HG02973 (cell line): ENCODE measurements around the gene PGA3.
"Not testable (repeated sequence)": the region's sequence is repeated elsewhere in the genome, so short reads cannot be mapped to it uniquely, and the experiment has no call there.

Experiments used
- ATAC-seq: cut with Tn5 transposase; IDR thresholded peaks from one replicate; pipeline ENCODE4 v1.9.1; 2021; ENCODE audit warnings: moderate library complexity; ENCODE audit not compliant: unreplicated experiment

Gene PGA3

GRCh38 chr11:61170566-61170965 is 32.7 kb upstream of the PGA3 start:
- ATAC-seq, result no peak

GRCh38 chr11:61171907-61172306 is 31.4 kb upstream of the PGA3 start:
- ATAC-seq, result no peak

GRCh38 chr11:61172356-61172755 is 31.0 kb upstream of the PGA3 start:
- ATAC-seq, result no peak

- ATAC-seq, result no peak
Measured at GRCh38 chr11:61172888-61173287, 30.4 kb upstream of the PGA3 start.

- ATAC-seq, result no peak
Measured at GRCh38 chr11:61173456-61173855, 29.9 kb upstream of the PGA3 start.

GRCh38 chr11:61174273-61174672 is 29.0 kb upstream of the PGA3 start:
- ATAC-seq, result no peak

- no peak for ATAC-seq
Measured at GRCh38 chr11:61174949-61175348, 28.4 kb upstream of the PGA3 start.

- ATAC-seq, result no peak
Measured at GRCh38 chr11:61176446-61176845, 26.9 kb upstream of the PGA3 start.

- ATAC-seq, result not testable (repeated sequence)
Measured at GRCh38 chr11:61180205-61180604, 23.1 kb upstream of the PGA3 start.

- ATAC-seq, result no peak
Measured at GRCh38 chr11:61181489-61181888, 21.8 kb upstream of the PGA3 start.

- ATAC-seq, result no peak
Measured at GRCh38 chr11:61183645-61184044, 19.7 kb upstream of the PGA3 start.

GRCh38 chr11:61186504-61186903 is 16.8 kb upstream of the PGA3 start:
- no peak for ATAC-seq

GRCh38 chr11:61187505-61188130 is 15.7 kb upstream of the PGA3 start:
- ATAC-seq, result no peak

GRCh38 chr11:61189933-61190332 is 13.4 kb upstream of the PGA3 start:
- no peak for ATAC-seq

- no peak for ATAC-seq
Measured at GRCh38 chr11:61193596-61193995, 9.7 kb upstream of the PGA3 start.

GRCh38 chr11:61194169-61194671 is 9.1 kb upstream of the PGA3 start:
- no peak for ATAC-seq

GRCh38 chr11:61194981-61195695 is 8.2 kb upstream of the PGA3 start:
- ATAC-seq, result no peak

- ATAC-seq, result no peak
Measured at GRCh38 chr11:61195719-61196118, 7.6 kb upstream of the PGA3 start.

GRCh38 chr11:61198361-61198760 is 5.0 kb upstream of the PGA3 start:
- ATAC-seq, result no peak

GRCh38 chr11:61198948-61199523 is 4.3 kb upstream of the PGA3 start:
- ATAC-seq, result no peak

GRCh38 chr11:61201476-61201875 is 1.8 kb upstream of the PGA3 start:
- ATAC-seq, result no peak

GRCh38 chr11:61203873-61204272 is 558 bp downstream of the PGA3 start:
- ATAC-seq, result not testable (repeated sequence)
